ENCODE data around the gene RHBDF2.

GRCh38 chr17:76480632-76481031, 20.6 kb downstream of the RHBDF2 start:
- TF ChIP-seq CTCF (conservative IDR thresholded peaks at IDR 0.05; ENCODE audit: low read depth, low read length) (no peak), EZH2phosphoT487 (IDR thresholded peaks at IDR 0.05; ENCODE audit: borderline replicate concordance, low read length) (no peak)
